GM12865 (cell line): ENCODE data around the gene LMOD2.

Source experiments
- DNase-seq: peaks from one replicate; pipeline ENCODE4 v3.0.0; 2010; ENCODE audit warnings: low read depth
- H3K4me3 ChIP-seq: 2 replicates; pipeline ENCODE4 v1.5.1; 2011; ENCODE audit warnings: mild to moderate bottlenecking, low read depth, low read length, control low read depth
- CTCF ChIP-seq: IDR thresholded peaks from 2 replicates; pipeline ENCODE4 v1.5.1; 2011; ENCODE audit warnings: low read length, control low read depth, low read depth, inconsistent platforms; ENCODE audit not compliant: insufficient read depth; ENCODE audit errors: missing control alignments

LMOD2 gene

GRCh38 chr7:123637878-123638277 is 17.8 kb upstream of the LMOD2 start:
- H3K4me3 ChIP-seq = no peak overlapping the region
- DNase-seq = no peak

GRCh38 chr7:123639631-123640030 is 16.0 kb upstream of the LMOD2 start:
- no peak for DNase-seq
- no peak for TF ChIP-seq CTCF
- H3K4me3 ChIP-seq = no peak overlapping the region

More at GRCh38 chr7:123637878-123638277, 17.8 kb upstream of the LMOD2 start:
- TF ChIP-seq CTCF = no peak

- no peak for DNase-seq
- H3K4me3 ChIP-seq = no peak overlapping the region
- TF ChIP-seq CTCF = no peak
Observed at GRCh38 chr7:123640583-123640982, 15.1 kb upstream of the LMOD2 start.

GRCh38 chr7:123641901-123642300 is 13.8 kb upstream of the LMOD2 start:
- no peak for DNase-seq
- no peak for TF ChIP-seq CTCF

GRCh38 chr7:123643495-123644441 is 11.9 kb upstream of the LMOD2 start:
- no peak overlapping the region for H3K4me3 ChIP-seq
- TF ChIP-seq CTCF = no peak
- DNase-seq = no peak

More at GRCh38 chr7:123641901-123642300, 13.8 kb upstream of the LMOD2 start:
- H3K4me3 ChIP-seq = no peak overlapping the region

GRCh38 chr7:123645516-123645915 is 10.2 kb upstream of the LMOD2 start:
- DNase-seq = no peak
- no peak for TF ChIP-seq CTCF
- no peak overlapping the region for H3K4me3 ChIP-seq
